GM19372 (cell line): ENCODE data around the gene MAPK10.
"Not testable (repeated sequence)": the region's sequence is repeated elsewhere in the genome, so short reads cannot be mapped to it uniquely, and the experiment has no call there.

ENCODE experiments used
- ATAC-seq: cut with Tn5 transposase; IDR thresholded peaks from one replicate; pipeline ENCODE4 v1.9.1; 2021; ENCODE audit warnings: mild to moderate bottlenecking, low read depth, moderate library complexity; ENCODE audit not compliant: unreplicated experiment

MAPK10 gene

GRCh38 chr4:86344127-86344526 is 15.7 kb downstream of the MAPK10 start:
- ATAC-seq = no peak

DNA sequence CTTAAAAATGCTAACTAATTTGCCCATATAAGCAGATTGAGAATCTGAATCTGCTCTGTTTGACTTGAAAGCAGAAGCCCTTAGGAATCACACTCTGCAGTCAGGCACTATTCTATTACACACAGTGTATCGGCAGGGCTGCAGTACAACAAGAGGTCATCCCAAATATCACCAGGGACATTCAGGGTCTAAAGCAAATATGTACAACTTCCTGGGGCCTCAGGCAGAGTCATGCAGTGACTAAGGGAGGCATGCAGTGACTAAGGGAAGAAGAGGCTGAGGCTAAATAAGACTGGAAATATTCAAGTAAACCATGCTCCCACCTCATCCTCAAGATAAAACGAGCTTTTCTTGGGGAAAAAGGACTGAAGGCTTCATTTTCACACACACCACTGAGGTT is 20.9 kb downstream of the MAPK10 start:
- no peak for ATAC-seq

- ATAC-seq = no peak
Measured at GRCh38 chr4:86338521-86338920, 21.3 kb downstream of the MAPK10 start.

GRCh38 chr4:86334020-86334750 is 25.7 kb downstream of the MAPK10 start:
- ATAC-seq = no peak

DNA sequence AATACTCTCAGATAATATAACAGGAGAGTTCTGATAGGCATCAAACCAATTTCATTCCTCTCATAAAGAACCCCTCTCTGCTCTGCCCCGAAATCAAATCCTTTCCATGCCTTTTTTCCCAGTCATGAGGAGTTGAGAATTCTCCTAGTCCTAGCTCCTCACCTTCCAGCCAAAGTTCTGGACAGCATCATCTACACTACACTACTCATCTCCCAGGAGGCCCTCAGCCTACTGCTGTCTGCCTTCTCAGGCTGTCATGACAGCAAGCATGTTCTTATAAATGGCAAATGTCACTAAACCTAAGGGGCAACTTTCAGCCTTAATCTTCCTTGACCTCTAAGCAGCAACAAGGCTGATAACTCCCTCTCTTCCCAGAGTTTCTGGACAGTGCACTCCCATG is 26.6 kb downstream of the MAPK10 start:
- no peak for ATAC-seq

DNA sequence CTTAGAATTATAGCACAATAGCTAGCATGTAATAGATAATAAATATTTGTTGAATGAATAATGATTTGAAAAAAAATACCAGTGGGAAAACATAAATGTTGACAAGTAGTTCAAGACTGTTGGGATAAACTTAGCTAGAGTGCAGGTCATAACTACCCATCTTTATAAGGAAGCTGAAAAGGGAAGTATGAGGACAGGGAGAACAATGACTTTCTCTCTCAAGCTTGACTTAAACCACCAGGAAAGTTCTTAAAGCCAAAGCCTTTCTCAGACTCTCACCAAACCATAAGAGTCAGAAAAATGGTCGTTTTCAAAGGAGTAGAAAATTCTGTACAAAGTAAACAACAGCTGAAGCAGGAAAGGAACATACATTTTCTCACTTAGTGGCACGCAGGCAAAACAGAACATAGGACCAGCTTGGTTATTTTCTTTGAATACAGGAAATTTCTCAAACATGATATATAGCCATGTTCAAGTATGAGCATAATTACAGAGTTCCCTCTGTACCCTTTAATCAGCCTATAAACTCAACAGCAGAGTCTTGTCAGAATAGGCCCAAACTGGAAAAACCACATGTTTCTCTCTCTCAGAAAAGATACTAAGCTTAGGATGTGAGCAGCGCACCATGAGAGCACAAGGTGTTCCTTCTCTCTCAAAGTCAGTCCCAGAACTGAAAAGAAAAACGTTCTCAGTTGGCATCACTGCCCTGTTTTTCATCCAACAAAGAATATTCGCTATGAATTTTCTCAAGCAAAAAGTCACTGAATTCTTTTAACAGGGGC is 28.7 kb downstream of the MAPK10 start:
- no peak for ATAC-seq

DNA sequence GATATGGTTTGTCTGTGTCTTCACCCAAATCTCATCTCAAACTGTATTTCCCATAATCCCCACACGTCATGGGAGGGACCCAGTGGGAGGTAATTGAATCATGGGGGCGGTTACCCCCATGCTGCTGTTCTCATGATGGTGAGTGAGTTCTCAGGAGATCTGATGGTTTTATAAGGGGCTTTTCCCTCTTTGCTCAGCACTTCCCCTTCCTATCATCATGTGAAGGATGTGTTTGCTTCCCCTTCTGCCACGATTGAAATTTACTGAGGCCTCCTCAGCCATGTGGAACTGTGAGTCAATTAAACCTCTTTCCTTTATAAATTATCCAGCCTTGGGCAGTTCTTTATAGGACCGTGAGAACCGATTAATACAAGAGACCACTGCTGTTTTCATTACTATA is 29.4 kb downstream of the MAPK10 start:
- ATAC-seq = not testable (repeated sequence)

GRCh38 chr4:86329431-86329830 is 30.4 kb downstream of the MAPK10 start:
- ATAC-seq = no peak

GRCh38 chr4:86326400-86326799 is 33.5 kb downstream of the MAPK10 start:
- ATAC-seq = no peak

DNA sequence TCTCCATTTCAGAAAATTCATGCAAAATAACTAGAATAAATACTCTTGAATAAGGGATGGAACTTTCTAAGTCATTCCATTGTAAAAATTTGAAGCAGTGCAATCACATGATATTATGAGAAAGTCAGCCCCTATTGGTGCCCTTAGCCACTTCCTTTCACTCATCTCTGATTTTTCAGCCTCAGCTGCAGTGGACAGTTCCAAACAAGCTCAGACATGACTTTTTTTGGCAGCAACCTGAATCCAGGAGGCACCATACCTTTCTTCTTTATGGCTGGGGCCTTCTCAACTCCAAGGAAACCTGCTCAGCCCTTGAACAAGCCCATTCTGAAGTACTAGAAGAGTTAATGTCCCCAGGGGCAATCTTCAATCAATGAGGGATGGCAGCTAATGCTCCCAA is 40.5 kb downstream of the MAPK10 start:
- ATAC-seq = no peak

DNA sequence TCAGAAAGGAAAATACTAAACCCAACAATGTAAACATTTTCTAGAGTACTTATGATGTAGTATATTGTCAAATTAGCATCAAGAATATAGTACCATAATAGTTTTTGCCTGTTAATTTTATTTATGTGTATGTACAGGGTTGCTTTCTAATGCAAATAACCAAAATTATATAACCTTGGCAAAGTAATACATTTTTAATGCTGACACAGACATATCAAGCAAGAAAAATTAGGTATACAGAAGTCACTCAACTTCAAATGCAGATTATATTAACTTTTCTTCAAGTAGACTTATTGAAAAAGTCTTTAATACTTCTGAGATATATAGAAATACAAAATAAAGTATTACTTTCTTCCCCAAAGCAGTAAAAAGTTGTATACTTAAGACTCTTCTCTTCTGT is 44.3 kb downstream of the MAPK10 start:
- ATAC-seq = no peak

DNA sequence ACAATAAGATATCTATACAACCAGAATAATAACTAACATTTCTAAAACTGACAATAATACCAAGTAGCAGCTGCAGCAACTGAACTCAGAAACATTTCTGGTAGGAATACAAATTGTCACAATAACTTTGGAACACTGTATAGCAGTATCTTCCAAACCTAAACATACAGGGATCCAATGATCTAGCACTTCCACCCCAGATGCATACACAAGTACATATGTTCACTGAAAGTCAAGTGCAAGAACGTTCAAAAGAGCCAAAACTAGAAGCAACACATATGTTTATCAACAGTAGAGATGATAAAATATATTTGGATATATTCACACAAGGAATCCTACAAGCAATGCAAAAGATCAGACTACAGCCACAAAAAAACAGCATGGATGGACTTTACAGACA is 46.2 kb downstream of the MAPK10 start:
- no peak for ATAC-seq

DNA sequence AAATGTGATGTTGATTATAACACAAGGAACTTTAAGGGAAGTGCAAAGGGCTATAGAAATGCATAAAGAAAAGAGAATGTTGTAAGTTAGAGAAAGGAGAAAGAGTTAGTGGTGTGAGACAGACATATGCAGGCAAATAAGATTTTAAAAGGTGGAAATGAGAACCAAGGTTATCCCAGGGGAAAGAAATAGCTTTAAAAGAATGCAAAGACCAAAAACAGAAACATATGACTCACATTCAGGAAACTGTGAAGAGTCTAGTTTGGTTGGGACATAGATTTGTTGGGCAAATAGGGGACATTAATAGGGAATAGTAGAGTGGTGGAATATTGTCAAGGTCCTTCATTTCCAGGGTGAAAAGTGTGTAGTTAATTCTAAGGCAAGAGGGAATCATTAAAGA is 52.4 kb downstream of the MAPK10 start:
- no peak for ATAC-seq

DNA sequence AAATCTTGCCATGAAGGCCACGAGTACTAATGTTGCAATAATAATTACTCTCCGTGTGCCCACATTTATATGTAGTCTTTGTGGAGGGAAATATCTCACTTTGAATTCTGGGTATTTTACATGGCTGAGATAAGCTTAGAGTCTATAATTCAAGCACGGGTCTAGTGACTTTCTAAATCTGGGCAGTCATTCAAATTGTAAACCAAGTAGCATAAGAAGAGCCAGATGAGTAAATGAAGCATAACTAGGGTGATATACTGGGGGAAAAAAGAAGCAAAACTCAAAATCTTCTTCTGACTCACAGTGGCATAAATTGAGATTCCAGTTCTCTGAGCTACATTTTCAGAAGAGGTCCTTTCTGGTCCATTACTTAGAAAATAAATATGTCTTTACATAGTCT is 53.0 kb downstream of the MAPK10 start:
- ATAC-seq = no peak

GRCh38 chr4:86302830-86303229 is 57.0 kb downstream of the MAPK10 start:
- ATAC-seq = no peak

DNA sequence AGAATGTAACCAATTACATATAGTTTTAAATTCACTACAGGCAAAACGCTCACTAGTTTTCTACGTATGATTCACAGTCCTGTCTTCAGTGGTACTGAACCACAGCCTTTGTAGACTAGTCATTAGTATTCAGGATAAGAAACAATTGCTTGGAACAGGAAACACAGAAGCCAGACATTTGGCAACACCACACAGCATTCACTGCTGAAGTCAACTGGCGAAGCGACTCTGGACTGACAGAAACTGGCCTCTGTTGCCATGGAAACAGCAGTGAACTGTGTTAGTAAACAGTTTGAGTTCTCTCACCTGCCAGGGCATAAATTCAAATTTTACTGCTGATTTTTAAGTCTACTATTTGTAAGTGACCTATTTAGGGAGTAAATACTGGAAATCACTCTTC is 57.6 kb downstream of the MAPK10 start:
- ATAC-seq = no peak

- no peak for ATAC-seq
Measured at GRCh38 chr4:86300516-86300915, 59.3 kb downstream of the MAPK10 start.

GRCh38 chr4:86296865-86297264 is 63.0 kb downstream of the MAPK10 start:
- no peak for ATAC-seq

DNA sequence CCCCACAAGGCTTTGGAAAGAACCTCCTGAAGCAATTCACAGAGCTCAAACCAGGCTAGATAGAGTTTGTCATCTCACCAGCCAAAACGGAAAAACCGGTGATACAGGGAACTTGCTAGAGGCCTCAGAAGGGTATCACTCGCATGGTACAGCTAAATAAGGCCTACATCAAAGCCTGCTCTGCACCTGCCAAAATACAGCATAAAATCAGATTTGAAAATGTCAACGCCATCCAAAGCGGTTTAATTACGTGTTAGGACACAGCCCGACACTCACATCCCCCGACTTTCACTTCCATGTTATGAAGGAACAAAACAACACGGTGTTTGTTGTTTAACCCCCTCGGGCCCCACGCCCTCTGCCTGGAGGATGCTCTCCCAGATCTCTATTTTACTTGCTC is 65.0 kb downstream of the MAPK10 start:
- ATAC-seq = no peak

DNA sequence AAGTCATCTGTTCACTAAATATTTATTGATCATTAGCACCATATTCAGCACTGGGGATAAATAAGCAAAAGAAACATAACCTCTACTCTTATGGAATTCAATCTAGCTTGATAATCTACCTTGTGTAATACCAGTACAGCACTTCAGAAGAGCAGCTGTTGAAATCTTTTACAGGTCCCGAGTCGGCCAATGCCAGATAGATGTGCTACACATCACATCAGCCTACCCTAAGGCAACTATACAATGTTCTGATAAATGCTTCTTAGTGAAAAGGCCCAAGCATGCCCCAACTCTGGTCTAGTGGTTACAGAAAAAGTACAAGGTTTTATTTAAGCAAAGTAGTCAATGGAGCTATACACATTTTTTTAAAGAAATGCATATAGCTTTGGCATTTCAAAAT is 68.7 kb downstream of the MAPK10 start:
- ATAC-seq = no peak

DNA sequence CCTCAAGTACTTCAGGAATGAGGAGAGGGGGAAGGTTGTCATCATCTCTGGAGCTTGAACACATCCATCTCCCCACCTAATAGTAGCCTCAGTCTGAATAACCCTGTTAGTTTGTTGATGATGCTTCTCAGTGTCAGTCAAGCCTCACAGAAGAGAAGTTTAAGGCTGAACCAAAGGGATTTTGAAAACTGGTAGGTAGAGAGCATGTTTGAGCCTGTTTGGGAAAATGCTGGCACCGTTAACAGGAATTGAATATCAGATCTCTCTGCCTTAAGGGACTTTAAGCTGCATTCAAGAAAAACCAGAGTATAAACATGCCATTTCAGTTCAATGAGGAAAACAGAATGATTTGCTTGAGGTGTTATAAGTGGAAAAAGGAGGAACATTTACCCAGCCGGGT is 73.1 kb downstream of the MAPK10 start:
- no peak for ATAC-seq

DNA sequence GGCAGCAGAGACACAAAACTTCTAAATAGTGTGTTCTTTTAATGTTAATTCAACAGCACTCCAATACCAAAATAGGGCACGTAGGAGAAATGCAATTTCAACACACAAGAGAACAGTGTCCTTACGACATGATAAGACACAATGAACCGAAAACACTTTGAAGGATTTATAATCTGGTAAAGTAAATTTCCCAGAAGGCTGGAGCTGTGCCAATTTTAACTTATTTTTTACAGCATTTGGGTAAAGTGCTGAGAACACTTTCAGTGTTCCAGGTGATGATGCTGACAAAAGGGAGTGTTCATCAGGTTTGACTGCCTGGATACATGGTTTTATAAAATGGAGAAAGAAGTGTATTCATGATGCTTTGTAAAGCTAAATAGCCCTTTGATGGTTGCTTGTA is 76.5 kb downstream of the MAPK10 start:
- no peak for ATAC-seq
